Endometrium (tissue), 2 donors: ENCODE results near the gene DUSP8.

Experiments used
- FAIRE-seq: peaks from 2 replicates; lab custom pipeline; 2012; peaks lifted over from hg19 to GRCh38; lab: Jason Lieb, UNC
- donor health status: control.
- donor health status: control.

DUSP8 gene

GRCh38 chr11:1532014-1532586 lies 40.0 kb downstream of the DUSP8 start:
- no peak for FAIRE-seq

GRCh38 chr11:1531449-1532013 lies 40.5 kb downstream of the DUSP8 start:
- FAIRE-seq: no peak

- FAIRE-seq: no peak
Observed at GRCh38 chr11:1530686-1531448, 41.2 kb downstream of the DUSP8 start.

GRCh38 chr11:1529774-1530173 lies 42.3 kb downstream of the DUSP8 start:
- no peak for FAIRE-seq

GRCh38 chr11:1529286-1529685 lies 42.8 kb downstream of the DUSP8 start:
- no peak for FAIRE-seq

GRCh38 chr11:1528710-1529109 lies 43.4 kb downstream of the DUSP8 start:
- no peak for FAIRE-seq

GRCh38 chr11:1526785-1527184 lies 45.3 kb downstream of the DUSP8 start:
- no peak for FAIRE-seq

- no peak for FAIRE-seq
Observed at GRCh38 chr11:1523779-1524178, 48.3 kb downstream of the DUSP8 start.

- FAIRE-seq: no peak
Observed at GRCh38 chr11:1523077-1523476, 49.0 kb downstream of the DUSP8 start.

- FAIRE-seq: no peak
Observed at GRCh38 chr11:1522081-1522424, 50.0 kb downstream of the DUSP8 start.

GRCh38 chr11:1521382-1522080 lies 50.5 kb downstream of the DUSP8 start:
- FAIRE-seq: no peak

GRCh38 chr11:1520663-1521267 lies 51.3 kb downstream of the DUSP8 start:
- FAIRE-seq: no peak

GRCh38 chr11:1520209-1520662 lies 51.8 kb downstream of the DUSP8 start:
- FAIRE-seq: no peak

- no peak for FAIRE-seq
Observed at GRCh38 chr11:1519028-1520010, 52.8 kb downstream of the DUSP8 start.

GRCh38 chr11:1518301-1518700 lies 53.8 kb downstream of the DUSP8 start:
- no peak for FAIRE-seq

- no peak for FAIRE-seq
Observed at GRCh38 chr11:1517117-1518005, 54.7 kb downstream of the DUSP8 start.

- no peak for FAIRE-seq
Observed at GRCh38 chr11:1516273-1517067, 55.6 kb downstream of the DUSP8 start.

GRCh38 chr11:1515082-1516060 lies 56.7 kb downstream of the DUSP8 start:
- no peak for FAIRE-seq
